GM19328 (cell line): ENCODE data around the gene ANKRD11.
"Not testable (repeated sequence)": the region's sequence is repeated elsewhere in the genome, so short reads cannot be mapped to it uniquely, and the experiment has no call there.

ENCODE experiments used
- ATAC-seq: cut with Tn5 transposase; IDR thresholded peaks from one replicate; pipeline ENCODE4 v1.9.1; 2021; ENCODE audit warnings: mild to moderate bottlenecking, moderate library complexity; ENCODE audit not compliant: unreplicated experiment

ANKRD11 gene

DNA sequence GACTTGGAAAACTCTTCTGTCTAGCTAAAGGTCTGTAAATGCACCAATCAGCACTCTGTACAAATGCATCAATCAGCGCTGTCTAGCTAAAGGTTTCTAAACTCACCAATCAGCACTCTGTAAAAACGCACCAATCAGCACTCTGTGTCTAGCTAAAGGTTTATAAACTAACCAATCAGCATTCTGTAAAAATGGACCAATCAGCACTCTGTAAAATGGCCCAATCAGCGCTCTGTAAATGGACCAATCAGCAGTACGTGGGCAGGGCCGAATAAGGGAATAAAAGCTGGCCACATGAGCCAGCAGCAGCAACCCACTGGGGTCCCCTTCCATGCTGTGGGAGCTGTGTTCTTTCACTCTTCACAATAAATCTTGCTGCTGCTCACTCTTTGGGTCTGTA is 55.3 kb downstream of the ANKRD11 start:
- not testable (repeated sequence) for ATAC-seq

DNA sequence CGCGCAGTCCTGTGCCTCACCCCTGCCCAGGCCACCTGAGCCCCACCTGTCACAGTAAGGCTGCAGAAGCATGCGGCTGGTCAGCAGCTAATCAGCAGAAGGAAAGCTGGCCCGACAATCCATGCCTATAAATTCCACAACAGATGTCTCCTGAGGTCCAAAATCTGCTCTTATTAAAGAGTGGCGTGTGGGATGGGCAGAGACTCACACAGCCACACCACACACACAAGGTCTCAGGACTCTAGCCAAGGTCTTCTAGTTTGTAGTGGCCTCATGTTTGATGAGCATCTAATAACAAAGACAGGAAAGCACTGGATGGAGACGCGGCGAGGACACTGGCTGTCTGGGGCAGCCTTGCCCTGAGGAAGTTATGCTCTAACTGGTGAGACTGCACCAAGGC is 55.9 kb downstream of the ANKRD11 start:
- no peak for ATAC-seq

DNA sequence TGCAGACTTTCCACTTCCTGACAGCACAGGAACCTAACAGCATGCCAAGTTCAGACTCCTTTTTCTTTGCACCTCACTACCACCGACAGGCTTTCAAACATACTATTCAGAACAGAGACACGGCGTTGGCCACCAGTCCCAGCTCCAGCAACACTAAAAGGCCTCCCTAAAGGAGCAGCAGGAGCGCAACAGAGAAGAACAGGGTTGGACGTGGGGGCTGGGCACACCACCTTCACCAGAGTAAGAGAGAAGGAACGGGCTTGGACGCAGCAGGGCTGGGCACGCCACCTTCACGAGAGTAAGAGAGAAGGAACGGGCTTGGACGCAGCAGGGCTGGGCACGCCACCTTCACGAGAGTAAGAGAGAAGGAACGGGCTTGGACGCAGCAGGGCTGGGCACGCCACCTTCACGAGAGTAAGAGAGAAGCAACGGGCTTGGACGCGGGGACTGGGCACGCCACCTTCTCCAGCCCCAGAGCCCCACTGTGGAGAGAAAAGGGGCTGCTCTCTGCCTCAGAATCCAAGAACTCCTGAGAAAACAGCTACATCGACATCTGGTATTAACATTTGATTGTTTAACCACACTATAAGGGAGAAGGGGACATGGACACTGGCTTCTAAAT is 56.9 kb downstream of the ANKRD11 start:
- not testable (repeated sequence) for ATAC-seq

DNA sequence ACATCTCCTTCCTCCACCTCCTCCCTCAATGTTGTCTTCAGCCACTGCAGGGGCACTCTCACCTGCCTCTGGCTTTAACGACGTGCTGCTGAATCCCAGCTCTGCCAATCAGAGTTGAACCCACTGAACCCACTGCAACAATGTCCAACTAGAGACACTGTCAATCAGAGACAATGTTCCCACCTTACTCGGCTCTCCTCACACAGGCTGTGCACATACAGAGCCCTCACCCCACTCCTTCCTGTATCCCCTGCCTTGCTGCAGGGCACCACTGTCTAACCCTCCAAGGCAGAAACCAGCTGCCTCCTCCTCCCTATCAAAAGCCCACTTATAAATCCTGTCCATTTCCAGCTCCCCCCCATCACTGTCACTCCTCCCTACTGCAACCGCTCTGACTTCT is 58.7 kb downstream of the ANKRD11 start:
- ATAC-seq: no peak

DNA sequence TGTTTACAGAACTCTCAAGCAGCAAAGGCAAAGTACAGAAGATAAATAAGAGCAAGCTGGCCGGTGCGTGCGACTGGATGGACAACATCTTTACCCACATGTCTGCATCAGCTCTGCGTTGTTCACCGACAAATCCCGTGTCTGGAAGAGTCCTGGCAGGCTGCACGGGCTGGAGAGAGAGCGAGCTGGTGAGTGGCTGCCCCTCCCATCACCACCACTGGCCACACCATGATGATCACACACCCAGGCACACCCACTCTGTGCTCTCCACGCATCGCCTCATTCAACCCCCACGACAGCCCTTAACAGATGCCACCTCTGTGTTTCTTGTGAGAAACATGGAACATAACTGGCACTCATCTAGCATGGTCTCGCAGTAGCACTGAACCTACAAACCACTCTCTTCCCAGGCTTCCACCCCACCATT is 59.2 kb downstream of the ANKRD11 start:
- ATAC-seq: no peak

DNA sequence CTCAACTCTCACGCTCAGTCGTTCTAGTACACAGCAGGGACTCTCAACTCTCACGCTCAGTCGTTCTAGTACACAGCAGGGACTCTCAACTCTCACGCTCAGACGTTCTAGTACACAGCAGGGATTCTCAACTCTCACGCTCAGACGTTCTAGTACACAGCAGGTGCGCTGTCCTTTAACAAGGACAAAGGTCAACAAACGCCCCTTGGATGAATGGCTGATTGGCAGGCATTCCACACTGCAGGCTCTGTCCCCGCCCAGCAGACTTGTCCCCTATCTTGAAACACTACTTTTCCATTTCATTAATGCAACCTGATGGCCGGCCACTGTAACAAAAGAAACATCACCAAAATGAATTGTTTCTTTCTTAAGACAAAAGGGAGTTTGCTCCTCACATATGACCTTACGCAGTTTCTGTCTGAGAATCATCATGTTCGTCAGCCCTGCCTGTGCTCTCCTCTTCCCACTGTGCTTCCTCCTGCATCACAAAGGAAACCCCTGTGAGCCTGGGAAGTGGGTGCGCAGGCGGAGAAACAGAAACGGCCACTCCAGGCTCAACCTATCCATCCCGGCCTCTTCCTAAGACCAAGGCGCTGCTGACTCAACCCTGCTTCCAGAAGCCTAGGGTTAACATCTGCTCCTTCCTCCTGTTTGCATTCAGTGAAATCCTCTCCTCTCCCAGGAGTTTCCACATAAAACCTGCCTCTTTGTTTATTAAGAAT is 59.8 kb downstream of the ANKRD11 start:
- no peak for ATAC-seq

DNA sequence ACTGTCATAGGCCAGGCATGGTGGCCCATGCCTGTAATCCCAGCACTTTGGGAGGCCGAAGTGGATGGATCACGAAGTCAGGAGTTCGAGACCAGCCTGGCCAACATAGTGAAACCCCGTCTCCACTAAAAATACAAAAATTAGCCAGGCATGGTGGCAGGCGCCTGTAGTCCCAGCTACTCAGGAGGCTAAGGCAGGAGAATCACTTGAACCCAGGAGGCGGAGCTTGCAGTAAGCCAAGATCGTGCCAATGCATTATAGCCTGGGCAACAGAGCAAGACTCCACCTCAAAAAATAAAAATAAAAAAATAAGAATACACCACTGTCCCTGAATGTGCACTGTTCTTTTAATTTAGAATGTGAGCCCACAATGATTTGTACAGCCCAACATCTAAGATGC is 61.8 kb downstream of the ANKRD11 start:
- not testable (repeated sequence) for ATAC-seq

DNA sequence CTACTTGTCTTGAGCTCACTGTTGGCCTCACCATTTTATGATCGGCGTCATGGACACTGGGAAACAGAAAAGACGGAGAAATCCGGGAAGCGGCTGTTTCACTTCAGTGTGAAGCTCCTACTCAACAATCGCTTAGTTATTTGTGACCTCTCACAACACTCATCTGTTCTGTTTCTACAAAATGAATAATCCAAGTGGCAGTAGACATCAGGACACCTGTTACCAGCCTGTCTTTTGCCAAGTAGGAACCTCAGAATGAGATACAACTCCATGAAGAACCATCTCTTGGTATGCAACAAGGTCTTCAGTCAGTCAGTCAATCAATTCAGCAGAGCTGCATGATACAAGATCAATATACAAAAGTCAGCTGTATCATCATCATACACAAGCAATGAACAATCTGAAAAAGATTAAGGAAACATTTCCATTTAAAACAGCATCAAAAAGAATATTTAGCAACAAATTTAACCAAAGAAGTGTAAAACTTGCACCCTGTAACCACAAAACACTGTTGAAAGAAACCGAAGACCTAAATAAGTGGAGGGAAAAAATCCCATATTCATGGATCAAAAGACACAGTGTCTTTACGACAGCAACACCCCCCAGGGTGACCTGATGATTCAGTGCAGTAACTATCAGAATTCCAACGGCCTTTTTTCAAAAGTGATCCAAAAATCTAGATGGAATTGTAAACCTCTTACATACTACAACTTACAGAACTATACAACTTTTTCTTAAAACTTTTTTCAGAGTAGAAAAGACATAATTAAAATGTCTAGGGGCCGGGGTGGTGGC is 63.4 kb downstream of the ANKRD11 start:
- ATAC-seq: no peak

DNA sequence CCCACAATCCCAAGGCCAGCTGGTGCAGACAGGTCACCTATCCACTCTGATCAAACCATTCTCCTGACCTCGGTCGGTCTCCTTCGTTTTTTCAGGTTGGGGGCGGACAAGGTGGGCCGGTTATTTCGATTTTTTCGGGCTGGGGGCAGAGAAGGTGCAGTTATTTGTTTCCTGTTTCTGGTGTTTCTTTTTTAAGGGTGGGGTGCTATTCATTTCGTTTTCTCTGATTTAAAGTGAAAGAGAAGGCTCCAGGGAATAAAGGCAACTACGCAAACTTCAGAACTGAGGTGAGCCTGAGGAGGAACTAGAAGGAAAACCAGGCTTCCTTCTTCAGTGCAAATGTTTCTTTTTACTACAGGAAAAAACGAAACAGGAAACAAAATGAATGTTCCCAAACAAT is 64.8 kb downstream of the ANKRD11 start:
- ATAC-seq: no peak

DNA sequence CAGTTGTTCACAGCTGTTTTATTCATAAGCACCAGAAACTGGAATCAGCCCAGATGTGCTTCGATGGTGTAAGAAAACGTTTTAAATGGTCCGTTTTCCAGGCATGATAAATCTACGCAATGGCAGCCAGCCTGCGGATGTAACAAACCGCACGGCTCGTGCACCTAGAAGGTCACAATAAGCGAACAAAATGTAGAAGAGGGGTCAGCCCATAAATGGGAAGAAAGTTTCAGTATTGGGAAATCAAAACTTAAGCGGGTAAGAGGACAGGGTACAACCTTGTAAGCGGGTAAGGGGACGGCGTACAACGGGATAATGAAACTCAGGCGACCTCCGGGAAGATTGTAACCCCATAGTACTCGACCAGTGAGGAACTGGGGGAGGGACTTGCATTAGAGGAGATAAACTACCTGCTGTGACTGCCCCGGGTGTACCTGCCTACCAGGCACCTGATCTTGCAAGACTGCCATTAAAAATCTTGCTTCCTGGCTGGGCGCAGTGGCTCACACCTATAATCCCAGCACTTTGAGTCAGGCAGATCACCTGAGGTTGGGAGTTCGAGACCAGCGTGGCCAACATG is 66.6 kb downstream of the ANKRD11 start:
- no peak for ATAC-seq

DNA sequence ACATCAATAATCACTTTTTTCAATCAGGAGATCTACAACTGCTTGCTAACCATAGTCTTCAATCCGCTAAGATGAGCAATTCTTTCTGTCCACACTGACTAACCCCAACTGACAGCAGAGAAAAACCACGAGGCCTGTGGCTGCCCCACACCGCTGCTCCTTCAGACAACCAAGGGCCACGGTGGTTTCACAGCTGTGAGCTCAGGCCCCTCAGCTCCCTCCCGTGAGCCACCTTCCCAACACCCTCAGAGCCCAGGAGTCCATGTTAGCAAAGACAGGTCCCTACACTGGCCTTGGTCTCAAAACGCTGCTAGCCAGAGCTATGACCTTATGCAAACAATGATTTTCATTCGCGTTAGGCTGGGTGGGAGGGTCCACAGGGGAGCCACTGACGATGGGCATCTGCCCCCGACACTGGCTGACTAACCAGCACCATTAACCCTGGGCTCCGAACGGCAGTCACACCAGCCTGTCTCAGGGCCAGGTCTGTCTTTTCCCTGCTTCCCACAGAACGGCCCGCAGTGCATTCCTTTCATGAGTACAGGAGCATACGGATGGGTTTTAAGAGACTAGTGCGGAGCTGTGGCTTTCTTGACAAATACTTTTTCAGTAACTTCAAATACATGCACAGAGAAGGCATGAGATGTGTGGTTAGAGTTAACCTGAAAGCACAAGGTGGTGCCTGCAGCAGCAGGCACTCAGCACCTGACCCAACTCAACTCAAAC is 67.3 kb downstream of the ANKRD11 start:
- ATAC-seq: peak; percentile 56

DNA sequence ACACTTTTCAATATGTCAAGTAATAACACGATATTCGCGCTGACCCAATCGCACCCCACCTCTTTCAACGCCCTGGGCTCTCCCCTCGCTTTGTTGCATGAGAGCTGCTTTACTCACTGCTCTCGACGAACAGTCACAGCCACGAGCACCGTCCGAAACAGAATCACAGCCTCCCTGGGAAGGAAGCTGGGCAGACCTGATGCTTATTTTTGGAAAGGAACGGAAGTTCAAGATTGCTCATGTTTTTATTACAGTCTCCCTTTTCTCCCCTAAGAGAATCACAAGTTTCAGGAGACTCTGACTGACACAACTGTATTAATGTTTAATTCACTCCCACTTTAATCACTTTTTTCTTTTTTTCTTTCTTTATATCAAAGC is 67.8 kb downstream of the ANKRD11 start:
- ATAC-seq: peak; percentile 63

DNA sequence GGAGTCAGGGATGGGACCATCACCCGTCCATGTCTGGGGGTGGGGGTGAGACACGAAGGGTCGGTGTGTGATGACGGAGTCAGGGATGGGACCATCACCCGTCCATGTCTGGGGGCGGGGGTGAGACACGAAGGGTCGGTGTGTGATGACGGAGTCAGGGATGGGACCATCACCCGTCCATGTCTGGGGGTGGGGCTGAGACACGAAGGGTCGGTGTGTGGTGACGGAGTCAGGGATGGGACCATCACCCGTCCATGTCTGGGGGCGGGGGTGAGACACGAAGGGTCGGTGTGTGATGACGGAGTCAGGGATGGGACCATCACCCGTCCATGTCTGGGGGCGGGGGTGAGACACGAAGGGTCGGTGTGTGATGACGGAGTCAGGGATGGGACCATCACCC is 69.1 kb downstream of the ANKRD11 start:
- ATAC-seq: not testable (repeated sequence)

DNA sequence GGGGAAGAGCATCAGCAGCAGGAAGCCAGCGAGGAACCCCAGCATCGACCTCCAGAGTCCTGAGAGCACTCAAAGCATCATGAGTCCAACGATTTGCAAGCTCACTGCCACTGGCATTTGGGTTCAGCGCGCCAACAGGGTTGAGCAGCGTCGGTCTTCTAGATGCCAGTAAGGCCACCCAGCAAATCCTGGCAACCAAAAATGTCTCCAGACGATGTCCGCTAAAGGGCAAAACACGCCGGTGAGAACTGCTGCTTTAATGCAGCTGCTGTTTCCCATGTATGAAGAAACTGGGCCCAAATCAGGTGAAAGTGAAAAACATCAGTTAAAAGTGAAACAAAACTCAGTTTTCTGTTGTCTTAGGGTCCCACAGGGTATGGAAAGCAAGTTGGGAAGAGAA is 70.2 kb downstream of the ANKRD11 start:
- no peak for ATAC-seq

DNA sequence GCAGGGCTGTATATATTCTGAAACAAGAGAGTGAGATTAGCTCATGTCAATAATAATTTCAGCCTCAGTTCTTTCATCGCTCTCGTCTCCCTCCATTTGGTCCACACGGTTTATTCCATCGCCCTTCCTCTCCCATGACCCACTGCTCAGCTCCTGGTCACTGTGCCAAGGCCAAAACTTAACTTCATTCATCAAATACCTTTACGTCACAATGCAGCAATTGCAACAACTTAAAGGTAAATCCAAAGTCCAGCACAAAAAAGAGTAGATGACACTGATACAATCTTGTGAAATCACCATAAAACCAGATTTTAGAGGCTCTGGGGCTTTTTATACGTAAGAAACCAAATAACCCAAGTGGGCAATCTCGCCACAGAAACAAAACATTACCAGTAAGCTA is 72.0 kb downstream of the ANKRD11 start:
- ATAC-seq: no peak

DNA sequence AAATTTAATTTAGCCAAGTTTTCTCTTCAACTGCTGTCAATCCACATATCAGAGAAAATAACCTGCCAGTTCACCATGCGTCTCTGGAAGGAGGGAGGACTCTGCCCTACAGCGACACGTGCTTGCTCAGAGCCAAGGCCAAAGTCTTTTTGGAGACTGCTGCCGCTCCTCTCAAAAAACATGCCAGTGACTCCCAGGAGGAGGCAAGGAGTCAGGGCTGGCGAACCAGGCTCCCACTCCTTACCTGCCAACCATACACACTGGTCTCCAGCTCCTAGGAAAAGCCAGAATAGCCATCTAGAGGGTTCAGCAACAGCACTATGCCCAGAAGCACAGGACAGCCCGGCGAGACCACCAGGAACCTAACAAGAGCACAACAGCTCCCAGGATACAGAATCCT is 73.0 kb downstream of the ANKRD11 start:
- ATAC-seq: no peak

DNA sequence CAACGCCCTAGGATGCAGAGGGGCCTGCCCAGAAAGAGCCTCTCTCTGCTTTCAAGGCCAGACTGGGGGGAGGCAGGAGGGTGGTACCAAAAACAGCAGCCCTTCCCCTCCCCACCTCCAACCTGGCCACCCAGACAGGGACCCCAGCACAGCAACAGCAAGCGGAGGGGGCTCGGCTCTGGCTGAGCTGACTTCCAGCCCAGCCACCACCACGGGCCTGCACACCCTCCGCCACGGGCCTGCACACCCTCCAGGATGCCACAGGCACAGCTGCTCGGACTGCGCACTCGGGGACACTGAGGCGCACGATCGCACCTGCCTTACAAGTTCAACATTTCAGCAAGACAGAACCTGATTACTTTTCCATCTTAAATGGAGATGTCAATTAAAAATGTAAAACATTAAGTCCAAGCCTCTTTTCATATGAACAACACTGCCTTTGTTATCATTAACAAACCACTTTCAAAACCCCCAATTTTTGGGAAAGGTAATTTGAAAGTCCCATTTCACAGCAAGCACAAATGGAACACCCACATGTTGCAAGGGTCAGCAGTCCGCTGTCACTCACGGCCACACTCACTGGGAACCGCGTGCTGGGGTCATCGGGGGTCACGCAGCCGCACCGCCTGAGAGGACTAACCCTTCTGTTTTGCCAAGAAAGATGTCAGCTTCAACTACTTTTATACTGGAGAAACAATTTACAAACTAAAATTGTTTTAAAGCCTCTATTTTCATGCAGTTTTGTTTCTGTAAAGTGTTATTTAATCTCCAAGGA is 76.4 kb downstream of the ANKRD11 start:
- no peak for ATAC-seq

DNA sequence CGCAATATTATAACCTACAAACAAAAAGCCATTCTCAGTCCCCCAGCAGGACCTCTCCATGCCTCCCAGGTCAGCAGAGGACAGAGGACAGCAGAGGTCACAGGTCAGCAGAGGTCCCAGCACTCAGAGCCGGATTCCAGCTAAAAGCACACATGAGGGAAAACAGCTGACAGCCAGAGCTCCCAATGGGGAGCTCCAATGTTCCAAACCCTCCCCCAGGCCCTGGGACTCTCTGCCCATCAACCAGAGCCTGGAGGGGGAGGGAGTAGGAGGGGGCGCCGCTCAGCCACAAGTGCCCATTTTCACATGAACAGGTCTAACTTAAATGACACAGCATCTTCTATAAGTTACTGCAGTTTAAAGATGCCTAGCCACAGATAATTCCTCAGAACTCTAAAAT is 77.5 kb downstream of the ANKRD11 start:
- no peak for ATAC-seq

DNA sequence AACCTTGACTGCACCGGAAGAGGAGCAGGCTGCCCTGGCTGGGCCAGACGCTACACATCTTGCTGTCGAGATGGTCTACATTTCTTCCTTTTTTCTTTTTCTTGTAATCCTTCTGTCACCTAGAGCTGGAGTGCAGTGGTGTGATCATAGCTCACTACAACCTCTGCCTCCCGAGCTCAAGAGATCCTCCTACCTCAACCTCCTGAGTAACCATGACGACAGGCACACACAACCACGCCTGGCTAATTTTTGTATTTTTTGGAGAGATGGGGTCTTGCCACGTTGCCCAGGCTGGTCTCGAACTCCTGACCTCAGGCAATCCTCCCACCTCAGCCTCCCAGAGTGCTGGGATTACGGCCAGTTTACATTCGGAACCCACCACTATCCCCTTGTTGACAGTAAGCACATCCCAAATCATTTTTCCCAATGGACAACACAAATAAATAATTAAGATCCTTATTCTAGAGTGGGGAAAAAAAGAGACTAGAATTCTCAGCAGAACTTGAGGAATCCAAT is 79.0 kb downstream of the ANKRD11 start:
- ATAC-seq: no peak

DNA sequence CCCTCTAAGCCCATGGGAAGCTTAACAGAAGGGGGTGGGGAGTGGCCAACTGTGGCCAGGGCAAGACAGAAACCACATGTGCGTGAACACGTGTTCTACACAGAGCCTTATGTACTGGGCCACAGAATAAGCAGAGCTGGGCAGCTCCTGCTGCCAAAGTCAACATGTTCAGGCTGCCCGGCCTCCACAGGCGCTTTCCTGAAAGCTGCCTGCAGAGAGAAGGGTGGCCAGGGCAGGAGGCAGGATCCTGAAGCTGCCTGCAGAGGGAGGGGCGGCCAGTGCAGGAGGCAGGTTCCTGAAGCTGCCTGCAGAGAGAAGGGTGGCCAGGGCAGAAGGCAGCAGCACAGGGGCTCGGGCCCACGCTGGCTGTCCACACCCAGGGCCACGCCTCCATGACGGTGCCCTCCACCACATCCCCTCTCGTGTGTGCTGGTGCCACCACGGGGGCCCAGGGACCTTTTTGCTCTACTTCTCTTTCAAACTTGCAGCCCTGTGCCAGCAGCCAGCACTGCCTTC is 79.5 kb downstream of the ANKRD11 start:
- ATAC-seq: no peak
